Mucosa of rectum (tissue), 2 donors: ENCODE measurements around the gene GSE1.

Experiments
- H3K27ac ChIP-seq, 2 donors: one replicate each; pipeline ENCODE4 v1.7.0; 2013; ENCODE audit warnings: inconsistent platforms in 2 of 2, low read depth in 2 of 2, low read length in 2 of 2
- H3K27me3 ChIP-seq, 2 donors: one replicate each; pipeline ENCODE4 v1.7.0; 2013; ENCODE audit warnings: low read length in 2 of 2; ENCODE audit not compliant: control insufficient read depth in 2 of 2, insufficient read depth in 2 of 2
- H3K36me3 ChIP-seq, 2 donors: one replicate each; pipeline ENCODE4 v1.7.0; 2013; ENCODE audit warnings: low read length in 2 of 2; ENCODE audit not compliant: control insufficient read depth in 2 of 2, insufficient read depth in 2 of 2
- H3K4me1 ChIP-seq, 2 donors: one replicate each; pipeline ENCODE4 v1.7.0; 2013; ENCODE audit warnings: low read length in 2 of 2, mild to moderate bottlenecking in 1 of 2; ENCODE audit not compliant: control insufficient read depth in 2 of 2, insufficient read depth in 2 of 2
- H3K4me3 ChIP-seq, 2 donors: one replicate each; pipeline ENCODE4 v1.7.0; 2013; ENCODE audit warnings: low read length in 2 of 2
- H3K9ac ChIP-seq, 2 donors: one replicate each; pipeline ENCODE4 v1.7.0; 2013; ENCODE audit warnings: low read length in 2 of 2, low read depth in 1 of 2, mild to moderate bottlenecking in 1 of 2
- H3K9me3 ChIP-seq, 2 donors: one replicate each; pipeline ENCODE4 v1.7.0; 2013; ENCODE audit warnings: low read length in 2 of 2; ENCODE audit not compliant: control insufficient read depth in 2 of 2
- donor health status: healthy.
- donor health status: Normal muscosa, but diverticular disease.

GSE1 gene

DNA sequence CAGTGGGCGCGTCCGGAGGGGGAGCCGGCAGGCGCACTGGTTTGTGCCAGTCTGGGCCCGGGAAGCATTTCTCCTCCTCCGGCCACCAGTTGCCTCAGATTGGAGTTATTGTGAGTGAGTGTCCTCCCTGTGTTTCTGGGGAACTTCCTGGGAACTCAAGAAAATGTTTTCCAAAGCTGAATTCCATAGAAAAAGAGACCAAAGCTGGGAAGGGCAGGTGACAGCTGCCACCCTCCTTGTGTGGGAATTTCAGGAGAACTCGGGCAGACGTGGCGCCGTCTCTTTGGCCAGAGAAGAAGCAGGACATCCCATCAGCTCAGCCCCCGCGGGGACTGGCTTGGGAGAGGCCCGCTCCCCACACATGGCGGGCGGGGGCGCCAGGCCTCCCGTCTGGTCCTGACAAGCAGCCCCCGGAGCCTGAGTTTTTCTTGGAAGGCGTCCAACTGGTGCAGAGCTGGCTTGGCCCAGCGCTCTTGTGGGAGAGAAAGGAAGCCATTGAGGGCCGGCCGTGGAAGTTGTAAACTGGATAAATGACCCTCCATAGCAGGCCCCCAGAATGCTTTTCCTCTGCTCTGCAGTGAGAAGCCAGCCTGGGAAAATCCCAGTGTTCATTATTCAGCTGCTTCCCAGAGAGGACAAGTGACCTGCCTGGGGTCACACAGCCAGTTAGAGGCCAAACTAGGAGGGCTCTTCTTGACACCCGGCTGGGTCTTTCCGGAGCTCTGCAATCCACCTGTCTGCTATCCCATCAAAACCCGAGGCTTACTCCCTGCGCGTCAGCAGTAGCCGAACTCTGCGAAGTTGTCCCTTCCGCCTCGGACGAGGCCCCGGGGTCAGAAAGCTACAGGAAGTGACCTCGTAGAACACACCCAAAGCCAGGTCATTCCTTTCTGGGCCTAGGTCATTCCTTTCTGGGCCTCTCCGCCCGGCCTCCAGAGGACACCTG lies 39.2 kb upstream of the GSE1 start:
- H3K4me1 ChIP-seq: peaks cover 66 to 72% of the 10 kb centered on the region in 2 donors
- no peaks in the 10 kb centered on the region for H3K27me3 ChIP-seq
- H3K36me3 ChIP-seq: no peaks in the 10 kb centered on the region
- H3K9ac ChIP-seq: peak overlapping the region in 1 of 2 donors; percentile 28
- H3K4me3 ChIP-seq: no peak overlapping the region
- H3K27ac ChIP-seq: peak overlapping the region; percentile 58 to 59
- peaks cover 0 to 2% of the 10 kb centered on the region in 2 donors for H3K9me3 ChIP-seq

- H3K9ac ChIP-seq: peak overlapping the region; percentile 8 to 28
- no peak overlapping the region for H3K4me3 ChIP-seq
- no peaks in the 10 kb centered on the region for H3K9me3 ChIP-seq
- H3K36me3 ChIP-seq: no peaks in the 10 kb centered on the region
- H3K27me3 ChIP-seq: no peaks in the 10 kb centered on the region
- H3K4me1 ChIP-seq: peaks cover 63 to 68% of the 10 kb centered on the region in 2 donors
- peak overlapping the region; percentile 58 to 59 for H3K27ac ChIP-seq
Observed at GRCh38 chr16:85574672-85575475, 38.2 kb upstream of the GSE1 start.

- Histone ChIP-seq H3K27me3 (no peaks in the 10 kb centered on the region), H3K27ac (no peak overlapping the region), H3K4me3 (no peak overlapping the region), H3K4me1 (peaks cover 55 to 58% of the 10 kb centered on the region in 2 donors), H3K36me3 (no peaks in the 10 kb centered on the region), H3K9me3 (no peaks in the 10 kb centered on the region), H3K9ac (no peak overlapping the region)
Observed at GRCh38 chr16:85575920-85576319, 37.2 kb upstream of the GSE1 start.

DNA sequence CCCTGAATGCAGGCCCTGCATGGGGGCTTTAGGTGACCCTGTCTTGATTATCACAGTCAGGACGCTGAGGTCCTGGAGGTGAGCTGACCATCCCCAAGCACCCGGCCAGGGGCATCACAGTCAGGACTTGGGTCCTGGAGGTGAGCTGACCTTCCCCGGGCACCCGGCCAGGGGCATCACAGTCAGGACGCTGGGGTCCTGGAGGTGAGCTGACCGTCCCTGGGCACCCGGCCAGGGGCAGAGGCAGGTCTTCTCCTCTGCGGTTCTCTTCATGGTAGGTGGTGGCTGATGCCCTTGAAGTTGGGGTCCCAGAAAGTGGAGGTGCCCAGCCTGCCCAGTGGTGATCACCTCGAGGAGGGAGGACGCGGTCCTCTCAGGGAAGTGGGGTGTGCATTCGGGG lies 36.2 kb upstream of the GSE1 start:
- Histone ChIP-seq H3K9me3 (no peaks in the 10 kb centered on the region), H3K4me3 (no peak overlapping the region), H3K27ac (no peak overlapping the region), H3K27me3 (no peaks in the 10 kb centered on the region), H3K36me3 (no peaks in the 10 kb centered on the region), H3K4me1 (peaks cover 48% of the 10 kb centered on the region in 2 donors), H3K9ac (no peak overlapping the region)

DNA sequence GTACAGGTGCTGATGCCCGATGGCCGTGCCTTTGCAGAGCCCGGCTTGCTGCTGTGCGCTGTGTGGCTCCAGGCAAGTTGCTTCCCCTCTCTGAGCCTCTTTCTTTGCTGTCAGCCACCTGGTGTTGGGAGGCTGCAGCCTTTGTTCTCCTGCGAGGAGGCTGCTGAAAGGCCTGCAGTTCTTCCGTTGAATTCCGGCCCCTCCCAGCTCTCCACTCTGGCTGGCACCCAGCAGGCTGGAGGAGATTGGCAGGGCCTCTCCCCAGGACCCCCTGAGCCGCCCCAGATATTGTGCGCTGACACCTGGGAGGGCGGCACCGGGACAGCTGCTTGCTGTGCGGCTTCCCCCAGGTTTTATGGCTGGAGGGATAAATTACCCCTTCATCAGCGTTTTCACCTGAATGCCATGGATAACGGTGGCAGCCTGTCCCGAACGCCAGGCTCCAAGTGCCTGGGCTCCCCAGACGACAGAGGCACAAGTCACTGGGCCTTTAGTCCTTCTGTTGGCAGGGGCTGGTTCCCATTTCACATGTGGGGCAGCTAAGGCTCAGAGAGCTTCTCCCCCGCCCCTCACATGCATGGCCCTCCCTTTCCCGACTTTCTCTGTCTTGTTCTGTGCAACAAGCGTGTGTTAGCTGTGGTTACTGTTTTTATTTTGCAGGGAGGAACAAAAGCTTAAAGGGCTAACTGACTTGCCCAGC lies 35.1 kb upstream of the GSE1 start:
- Histone ChIP-seq H3K4me1 (peaks cover 43 to 44% of the 10 kb centered on the region in 2 donors), H3K27me3 (no peaks in the 10 kb centered on the region), H3K36me3 (no peaks in the 10 kb centered on the region), H3K9me3 (no peaks in the 10 kb centered on the region), H3K4me3 (no peak overlapping the region), H3K9ac (no peak overlapping the region), H3K27ac (no peak overlapping the region)

DNA sequence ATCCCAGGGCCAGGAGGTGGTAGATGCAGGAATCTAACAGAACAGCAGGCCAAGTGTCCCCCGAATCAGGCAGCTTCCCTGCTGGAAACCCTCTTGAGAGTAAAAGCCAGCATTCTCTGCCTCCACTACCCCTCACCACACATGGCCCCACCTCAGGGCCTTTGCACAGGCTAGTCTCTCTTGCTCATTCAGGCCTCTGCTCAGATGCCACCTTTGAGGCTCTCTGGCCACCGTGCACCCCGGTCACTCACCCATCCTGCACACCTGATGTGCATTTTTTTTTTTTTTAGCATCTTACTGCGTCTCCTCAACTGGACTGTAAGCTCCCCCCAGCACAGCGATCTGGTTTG lies 34.5 kb upstream of the GSE1 start:
- no peaks in the 10 kb centered on the region for H3K9me3 ChIP-seq
- H3K4me1 ChIP-seq: peaks cover 39 to 40% of the 10 kb centered on the region in 2 donors
- H3K9ac ChIP-seq: no peak overlapping the region
- no peaks in the 10 kb centered on the region for H3K27me3 ChIP-seq
- no peak overlapping the region for H3K27ac ChIP-seq
- no peak overlapping the region for H3K4me3 ChIP-seq
- H3K36me3 ChIP-seq: no peaks in the 10 kb centered on the region

- H3K27me3 ChIP-seq: no peaks in the 10 kb centered on the region
- no peak overlapping the region for H3K4me3 ChIP-seq
- peaks cover 33 to 34% of the 10 kb centered on the region in 2 donors for H3K4me1 ChIP-seq
- H3K9me3 ChIP-seq: no peaks in the 10 kb centered on the region
- H3K27ac ChIP-seq: peak overlapping the region in 1 of 2 donors; percentile 38
- no peak overlapping the region for H3K9ac ChIP-seq
- no peaks in the 10 kb centered on the region for H3K36me3 ChIP-seq
Observed at GRCh38 chr16:85579191-85579590, 33.9 kb upstream of the GSE1 start.

DNA sequence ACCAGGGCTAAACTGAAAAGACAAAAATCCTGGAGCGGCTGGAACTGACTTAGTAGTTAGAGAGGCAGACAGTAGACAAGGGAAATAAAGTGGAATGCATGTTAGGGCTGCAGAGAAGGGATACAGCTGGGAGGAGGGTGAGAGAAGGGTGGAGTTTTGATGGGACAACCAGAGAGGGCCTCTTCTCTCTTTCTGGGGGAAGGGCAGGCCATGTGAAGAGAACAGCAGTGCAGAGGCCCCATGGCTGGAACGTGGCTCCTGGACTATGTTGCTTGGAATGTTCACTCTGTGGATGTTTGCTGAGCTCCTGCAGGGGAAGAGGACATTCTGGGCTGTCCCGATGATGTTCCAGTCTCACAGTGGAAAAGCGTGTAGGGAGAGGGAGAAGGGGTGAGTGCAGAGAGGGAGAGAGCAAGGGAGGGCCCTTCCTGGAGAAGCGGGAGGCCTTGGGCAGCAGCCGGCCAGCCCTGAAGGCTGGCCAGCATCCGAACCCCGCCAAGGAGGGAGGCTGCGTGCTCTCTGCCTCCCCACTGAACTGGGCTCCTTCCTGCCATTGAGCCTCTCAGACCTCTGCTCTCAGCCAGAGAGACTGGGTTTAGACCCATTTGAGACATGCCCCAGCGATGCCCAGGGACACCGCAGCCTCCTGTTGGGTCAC lies 33.1 kb upstream of the GSE1 start:
- no peak overlapping the region for H3K9ac ChIP-seq

GRCh38 chr16:85580684-85581083 lies 32.4 kb upstream of the GSE1 start:
- H3K4me1 ChIP-seq: peaks cover 25 to 30% of the 10 kb centered on the region in 2 donors

More for the DNA sequence above, 33.1 kb upstream of the GSE1 start:
- Histone ChIP-seq H3K4me1 (peaks cover 27 to 28% of the 10 kb centered on the region in 2 donors), H3K27ac (peak overlapping the region in 1 of 2 donors; percentile 38), H3K4me3 (no peak overlapping the region), H3K9me3 (no peaks in the 10 kb centered on the region), H3K36me3 (no peaks in the 10 kb centered on the region), H3K27me3 (no peaks in the 10 kb centered on the region)

More at GRCh38 chr16:85580684-85581083, 32.4 kb upstream of the GSE1 start:
- Histone ChIP-seq H3K36me3 (no peaks in the 10 kb centered on the region), H3K27ac (peak overlapping the region in 1 of 2 donors; percentile 38), H3K27me3 (no peaks in the 10 kb centered on the region), H3K9ac (no peak overlapping the region), H3K4me3 (no peak overlapping the region), H3K9me3 (no peaks in the 10 kb centered on the region)
